NK-92 (cell line): ENCODE results near the gene MYH4.

Experiments used
- DNase-seq: peaks from one replicate; lab custom pipeline; 2025; ENCODE audit not compliant: unreplicated experiment; lab: John Stamatoyannopoulos, UW

MYH4 gene

GRCh38 chr17:10469459-10469858 lies at the start of gene MYH4:
Gene MYH4 (minus strand): TSS chr17:10469559. CDS start chr17:10466745, 2,814 bp downstream.
- DNase-seq = no peak

- DNase-seq = no peak
Observed at GRCh38 chr17:10518271-10519037, 49.1 kb upstream of the MYH4 start, which contains the start of gene MYH1. Gene MYH1 (minus strand): TSS chr17:10518542. CDS start chr17:10516642, 1,900 bp downstream.

GRCh38 chr17:10516638-10517037 lies 47.3 kb upstream of the MYH4 start:
- no peak for DNase-seq

DNA sequence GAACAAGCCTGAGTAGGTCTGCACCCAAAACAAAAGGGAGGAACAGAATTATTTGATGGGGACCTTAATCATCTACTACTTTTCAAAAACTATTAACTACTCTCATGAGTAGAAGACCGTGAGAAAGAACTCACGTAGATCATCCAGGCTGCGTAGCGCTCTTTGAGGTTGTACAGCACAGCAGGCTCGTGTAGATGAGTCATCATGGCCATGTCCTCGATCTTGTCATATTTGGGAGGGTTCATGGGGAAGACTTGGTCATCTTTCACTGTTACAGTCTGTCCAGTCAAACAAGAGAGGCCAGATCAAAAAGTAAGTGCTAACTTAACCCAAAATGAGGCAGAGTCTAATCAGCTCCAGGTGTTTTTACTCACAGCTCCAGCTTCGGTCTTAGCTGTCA lies 46.7 kb upstream of the MYH4 start:
- DNase-seq = no peak

- no peak for DNase-seq
Observed at GRCh38 chr17:10513299-10514067, 44.1 kb upstream of the MYH4 start.

- no peak for DNase-seq
Observed at GRCh38 chr17:10512856-10513255, 43.5 kb upstream of the MYH4 start.

GRCh38 chr17:10499950-10500349 lies 30.6 kb upstream of the MYH4 start:
- no peak for DNase-seq

GRCh38 chr17:10492004-10492403 lies 22.6 kb upstream of the MYH4 start:
- DNase-seq = no peak

- DNase-seq = no peak
Observed at GRCh38 chr17:10482252-10482651, 12.9 kb upstream of the MYH4 start.

DNA sequence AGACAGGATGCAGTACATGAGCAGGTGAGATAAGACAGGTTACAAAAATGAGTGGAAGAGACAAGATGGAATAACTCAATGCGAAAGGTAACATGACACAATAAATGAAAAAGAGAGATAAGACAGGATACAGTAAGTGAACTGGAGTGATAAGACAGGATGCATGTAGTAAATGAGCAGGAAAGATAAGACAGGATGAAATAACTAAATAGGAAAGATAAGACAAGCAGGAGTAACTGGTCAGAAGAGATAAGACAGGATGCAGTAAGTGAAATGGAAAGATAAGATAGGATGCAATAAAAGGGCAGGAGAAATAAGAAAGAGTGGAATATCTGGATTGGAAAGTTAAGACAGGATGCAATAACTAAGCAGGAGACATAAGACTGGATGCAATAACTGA lies 8.3 kb upstream of the MYH4 start:
- DNase-seq = no peak

DNA sequence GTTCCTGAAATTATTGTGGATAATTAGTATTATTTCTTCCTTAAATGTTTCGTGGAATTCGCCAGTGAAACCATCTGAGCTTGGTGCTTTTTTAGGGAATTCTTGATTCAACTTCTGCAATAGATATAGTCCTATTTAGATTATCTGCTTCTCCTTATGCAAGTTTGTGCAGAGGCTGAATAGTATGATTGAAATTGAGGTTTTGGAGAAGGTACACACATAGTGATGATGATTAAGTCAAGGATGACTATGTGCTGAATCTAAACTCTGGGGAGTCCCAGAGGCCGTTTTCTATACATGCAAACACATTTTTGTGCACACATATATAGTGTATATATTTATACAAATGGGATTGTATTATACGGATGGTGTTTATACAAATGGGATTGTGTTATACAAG lies 5.2 kb upstream of the MYH4 start:
- no peak for DNase-seq

GRCh38 chr17:10471858-10472257 lies 2.5 kb upstream of the MYH4 start:
- DNase-seq = no peak

GRCh38 chr17:10463402-10463801 lies 6.0 kb downstream of the MYH4 start:
- DNase-seq = no peak

- DNase-seq = no peak
Observed at GRCh38 chr17:10460062-10460461, 9.3 kb downstream of the MYH4 start.

DNA sequence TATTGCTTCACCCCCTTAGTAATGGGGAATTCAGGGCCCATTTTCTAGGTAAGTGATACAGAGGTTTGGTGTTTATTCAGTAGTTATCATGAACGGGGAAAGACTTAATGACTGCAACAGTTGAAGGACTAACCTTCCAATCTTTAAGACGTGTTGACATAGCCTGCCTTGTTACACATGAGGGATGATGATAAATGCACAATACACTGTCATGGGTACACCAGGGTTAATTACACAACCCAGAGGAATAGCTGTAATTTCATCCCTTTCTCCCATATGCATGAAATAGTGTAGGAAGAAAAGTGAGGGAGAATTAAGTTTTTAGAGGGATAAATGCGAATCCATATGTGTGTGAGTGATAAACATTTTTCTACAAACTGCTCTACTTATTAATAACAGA lies 10.7 kb downstream of the MYH4 start:
- DNase-seq = no peak

- DNase-seq = no peak
Observed at GRCh38 chr17:10457952-10458351, 11.4 kb downstream of the MYH4 start.

- DNase-seq = no peak
Observed at GRCh38 chr17:10447026-10447931, 22.1 kb downstream of the MYH4 start.

DNA sequence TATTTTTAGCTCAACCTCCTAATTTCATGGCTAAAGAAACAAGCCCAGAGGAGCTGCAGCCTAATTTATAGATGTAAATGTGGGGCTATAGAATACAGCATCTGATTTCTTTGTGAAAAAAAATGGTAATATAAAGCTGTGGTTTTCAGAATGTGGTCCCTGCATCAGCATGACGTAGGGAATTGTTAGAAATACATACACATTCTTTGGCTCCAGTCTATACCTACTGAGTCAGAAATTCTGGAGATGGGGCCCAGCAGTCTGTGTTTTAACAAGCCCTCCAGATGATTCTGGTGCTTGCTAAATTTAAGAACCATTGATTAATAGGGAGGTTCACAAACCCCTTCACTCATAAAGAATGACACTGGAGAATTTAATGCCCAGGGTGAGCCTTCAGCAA lies 29.5 kb downstream of the MYH4 start:
- no peak for DNase-seq

GRCh38 chr17:10435096-10435495 lies 34.3 kb downstream of the MYH4 start:
- DNase-seq = no peak

DNA sequence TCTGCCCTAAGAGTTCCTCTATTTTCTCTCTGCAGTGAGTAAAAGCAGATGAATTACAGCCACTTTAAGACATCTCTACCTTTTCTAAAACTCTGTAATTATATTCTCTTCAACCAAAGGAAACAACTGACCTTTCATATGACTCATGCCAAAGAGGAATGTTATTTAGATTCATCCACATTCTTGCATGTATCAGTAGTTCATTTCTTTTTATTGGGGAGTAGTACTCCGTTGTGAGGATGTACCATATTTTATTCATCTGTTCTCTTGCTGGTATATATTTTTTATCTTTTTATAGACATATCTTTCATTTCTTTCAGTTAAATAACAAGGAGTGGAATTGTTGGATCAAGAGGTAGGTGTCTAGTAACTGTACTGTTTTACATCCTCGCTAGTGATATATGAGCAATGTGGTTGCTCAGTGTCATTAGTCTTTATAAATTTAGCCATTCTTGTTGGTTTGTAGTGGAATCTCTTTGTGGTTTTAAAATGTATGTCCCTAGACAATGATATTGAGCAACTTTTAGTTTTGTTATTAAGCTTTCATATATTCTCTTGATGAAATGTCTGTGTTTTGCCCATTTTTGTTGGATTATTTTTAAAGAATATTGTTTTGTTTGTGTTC lies 39.8 kb downstream of the MYH4 start:
- no peak for DNase-seq

DNA sequence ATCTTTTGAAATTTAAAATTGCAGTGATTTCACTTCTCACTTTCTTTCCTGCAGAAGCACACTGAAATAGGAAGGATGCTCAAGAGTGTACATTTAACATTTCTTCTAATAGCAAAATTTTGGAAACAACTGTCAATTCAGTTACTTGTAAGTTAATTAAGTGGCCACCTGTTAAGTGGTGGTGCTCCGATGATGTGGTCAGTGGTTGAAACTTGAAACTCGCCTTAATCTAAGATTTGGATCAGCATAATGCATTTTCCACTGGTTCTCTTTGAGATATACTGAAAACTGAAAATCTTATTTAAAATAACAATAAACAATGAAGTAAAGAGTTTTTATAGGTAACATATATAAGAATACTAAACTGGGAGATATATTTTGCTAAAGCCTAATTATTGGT lies 40.6 kb downstream of the MYH4 start:
- DNase-seq = no peak
